A549 (cell line): ENCODE data around the gene COX4I2.

Experiments
- CEBPB ChIP-seq, 2 experiments: fragments of >200 bp in 1 of 2; sonication (Bioruptor Twin) in 1 of 2; formaldehyde crosslinking in 1 of 2; IDR thresholded peaks; 2 replicates each; pipeline ENCODE4 v1.6.1; 2012 to 2016
- CTCF ChIP-seq: fragments of >200 bp; sonication (Bioruptor Twin); formaldehyde crosslinking; IDR thresholded peaks from 3 replicates; pipeline ENCODE4 v1.5.1; 2016
- FOSL2 ChIP-seq, 2 experiments: fragments of 450-650 bp in 1 of 2; fragments of >200 bp in 1 of 2; sonication (Bioruptor Twin) in 1 of 2; formaldehyde crosslinking; IDR thresholded peaks; 2 replicates each; pipeline versions ENCODE4 v1.5.0 to v1.6.1; 2016 to 2020; ENCODE audit warnings: mild to moderate bottlenecking in 1 of 2, moderate library complexity in 1 of 2
- POLR2A ChIP-seq: IDR thresholded peaks from 2 replicates; pipeline ENCODE4 v1.6.1; 2012; ENCODE audit warnings: mild to moderate bottlenecking, low read length
- REST ChIP-seq: fragments of 200-600 bp; sonication (generic); IDR thresholded peaks from 2 replicates; pipeline ENCODE4 v1.6.1; 2016; ENCODE audit warnings: antibody characterized with exemption, mild to moderate bottlenecking, moderate library complexity

GRCh38 chr20:31597481-31597855 is 40.2 kb upstream of the COX4I2 start:
- no peak for TF ChIP-seq CEBPB (IDR thresholded peaks at IDR 0.05)
- no peak for TF ChIP-seq CTCF
- TF ChIP-seq POLR2A, result no peak
- TF ChIP-seq REST, result no peak
- no peak for TF ChIP-seq FOSL2 (IDR thresholded peaks at IDR 0.05)
- TF ChIP-seq FOSL2 (CRISPR knock-in tag; IDR thresholded peaks at IDR 0.05), result no peak
